GM10266 (cell line): Measurements from ENCODE around the gene KRT77.

Source experiments
- DNase-seq: peaks from one replicate; pipeline ENCODE4 v3.0.0; 2012; ENCODE audit errors: extremely low spot score
- CTCF ChIP-seq: IDR thresholded peaks from 2 replicates; pipeline ENCODE4 v1.5.1; 2012; ENCODE audit warnings: mild to moderate bottlenecking, low read depth; ENCODE audit not compliant: control insufficient read depth, insufficient read depth; ENCODE audit errors: missing control alignments

The KRT77 gene

GRCh38 chr12:52677671-52678070 is 25.7 kb downstream of the KRT77 start:
- no peak for DNase-seq
- no peak for TF ChIP-seq CTCF

GRCh38 chr12:52677126-52677525 is 26.2 kb downstream of the KRT77 start:
- DNase-seq: no peak
- no peak for TF ChIP-seq CTCF

GRCh38 chr12:52676163-52676562 is 27.2 kb downstream of the KRT77 start:
- no peak for DNase-seq
- no peak for TF ChIP-seq CTCF

- no peak for TF ChIP-seq CTCF
- no peak for DNase-seq
Measured at GRCh38 chr12:52675301-52675701, 28.0 kb downstream of the KRT77 start.

- no peak for DNase-seq
- no peak for TF ChIP-seq CTCF
Measured at GRCh38 chr12:52674433-52674775, 28.9 kb downstream of the KRT77 start.

- no peak for TF ChIP-seq CTCF
- DNase-seq: no peak
Measured at GRCh38 chr12:52673713-52674432, 29.5 kb downstream of the KRT77 start.

- DNase-seq: no peak
- TF ChIP-seq CTCF: no peak
Measured at GRCh38 chr12:52673217-52673616, 30.1 kb downstream of the KRT77 start.
